Measurements from ENCODE around the gene PGAP2.
"Not testable (repeated sequence)": the region's sequence is repeated elsewhere in the genome, so short reads cannot be mapped to it uniquely, and the experiment has no call there.

The PGAP2 gene

DNA sequence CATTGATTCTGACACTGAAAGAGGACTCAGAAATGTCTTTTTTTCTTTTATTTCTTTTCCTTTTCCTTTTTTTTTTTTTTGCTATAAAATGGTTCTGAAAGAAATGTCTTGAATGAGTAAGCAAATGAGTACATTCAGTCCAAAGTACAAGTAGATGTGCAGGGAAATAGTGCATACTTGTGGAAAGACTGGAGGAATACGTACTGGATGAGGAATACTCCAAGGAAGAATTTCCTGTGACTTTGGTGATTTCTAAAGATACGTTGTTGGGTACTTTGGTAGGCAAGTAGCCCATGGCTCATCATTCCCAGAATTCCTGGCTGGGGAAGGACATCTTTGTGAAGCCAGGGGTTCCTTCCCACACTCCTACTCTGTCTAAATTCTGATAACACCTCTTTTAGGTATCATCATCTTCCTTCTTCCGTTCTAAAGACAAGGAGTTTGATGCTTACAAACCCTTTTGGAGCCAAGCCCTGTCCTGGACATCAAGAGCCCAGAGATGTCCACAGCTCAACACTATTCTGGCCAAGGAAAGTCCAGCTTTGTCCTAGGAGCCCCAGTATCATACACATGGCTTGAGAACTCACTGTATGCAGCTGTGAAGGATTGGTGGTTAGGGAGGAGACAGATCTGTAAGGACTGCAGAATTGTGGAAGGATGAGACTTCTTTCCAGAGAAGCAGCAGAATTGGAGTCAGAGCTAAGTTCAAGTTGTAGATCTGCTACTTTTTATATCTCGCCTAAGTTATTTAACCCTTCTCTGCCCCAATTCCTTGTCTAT is 6.2 kb upstream of the PGAP2 start:
- FAIRE-seq (no peak), DNase-seq (ENCODE audit: insufficient read length, low spot score) (no peak)

DNA sequence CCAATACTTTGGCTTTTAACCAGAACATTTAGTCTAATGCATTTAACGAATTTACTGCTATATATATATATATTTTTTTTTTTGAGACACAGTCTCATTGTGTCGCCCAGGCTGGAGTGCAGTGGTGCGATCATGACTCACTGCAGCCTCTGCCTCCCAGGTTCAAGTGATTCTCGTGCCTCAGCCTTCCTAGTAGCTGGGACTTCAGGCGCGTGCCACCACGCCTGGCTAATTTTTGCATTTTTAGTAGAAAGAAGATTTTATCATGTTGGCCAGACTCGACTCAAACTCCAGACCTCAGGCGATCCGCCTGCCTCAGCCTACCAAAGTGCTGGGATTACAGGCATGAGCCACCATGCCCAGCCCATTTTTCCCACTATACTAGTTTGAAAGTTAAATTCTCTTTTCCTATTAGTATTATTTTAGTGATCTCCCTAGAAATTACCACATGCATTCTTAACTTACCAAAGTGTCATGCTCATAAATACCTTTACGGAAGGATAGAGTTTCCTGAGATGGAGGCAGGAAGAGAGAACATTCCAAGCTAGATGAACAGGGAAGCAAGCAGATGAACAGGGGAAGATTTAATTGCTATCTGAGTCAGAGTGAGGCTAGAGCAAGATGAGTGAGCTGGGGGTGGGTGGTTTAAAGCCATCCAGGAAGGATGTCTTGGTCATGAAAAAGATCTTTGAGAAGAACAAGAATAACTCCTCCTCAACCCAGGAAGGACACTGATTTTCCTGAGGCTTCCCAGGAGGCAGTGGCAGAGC is 4.4 kb upstream of the PGAP2 start:
- DNase-seq (ENCODE audit: insufficient read length, low spot score) (peak; percentile 45), FAIRE-seq (no peak)

DNA sequence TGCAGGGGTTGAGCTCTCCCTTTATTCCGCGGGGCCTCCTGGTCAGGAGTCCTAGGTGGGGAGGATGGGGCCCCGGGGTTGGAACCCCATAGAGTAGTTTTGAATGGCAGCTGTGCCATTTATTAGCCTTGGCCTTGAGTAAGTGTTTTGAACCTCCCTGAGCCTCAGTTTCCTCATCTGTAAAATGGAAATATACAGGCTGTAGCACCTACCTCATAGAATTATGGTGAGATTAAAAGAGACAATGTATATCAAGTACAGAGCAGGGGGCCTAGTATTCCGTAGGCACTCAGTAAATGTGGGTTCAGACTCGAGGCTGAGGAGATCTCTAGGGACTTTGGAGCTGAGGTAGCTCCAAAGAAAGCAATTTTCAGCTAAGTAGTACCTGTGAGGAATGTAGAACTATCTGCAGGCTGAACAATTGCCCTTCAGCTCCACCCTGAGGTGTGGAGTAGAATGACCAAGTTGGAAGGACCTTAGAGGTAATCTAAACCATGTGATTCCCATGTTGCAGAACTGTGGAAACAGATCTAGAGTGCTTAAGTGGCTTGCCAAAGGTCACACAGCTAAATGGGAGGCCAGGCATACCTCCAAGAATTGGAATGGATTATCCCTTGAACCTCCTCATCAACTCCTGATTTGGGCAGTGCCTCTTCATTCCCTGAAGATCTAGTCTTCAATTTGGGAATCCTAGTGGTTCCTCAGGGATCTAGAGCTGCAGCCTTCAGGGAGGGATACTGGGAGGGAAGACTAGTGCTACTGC is 682 bp downstream of the PGAP2 start:
- peak; percentile 74 for FAIRE-seq
- peak; percentile 71 for DNase-seq (ENCODE audit: insufficient read length, low spot score)

DNA sequence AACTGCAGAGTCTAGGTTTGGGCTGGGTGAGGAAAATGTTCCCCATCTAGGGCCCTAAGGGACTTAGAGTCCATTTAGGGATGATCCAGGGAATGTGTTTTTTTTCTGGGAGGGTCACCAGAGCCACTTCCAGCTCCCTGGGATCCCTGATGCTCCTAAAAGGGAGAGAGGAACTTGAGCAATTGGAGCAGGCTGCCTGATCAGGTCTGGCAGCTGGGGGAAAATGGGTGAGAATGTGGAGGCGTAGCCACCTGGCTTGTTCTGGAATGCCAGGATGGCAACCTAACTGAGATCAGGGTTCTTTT is 1.2 kb downstream of the PGAP2 start:
- DNase-seq (ENCODE audit: insufficient read length, low spot score): no peak
- FAIRE-seq: no peak

GRCh38 chr11:3810446-3810845 is 2.1 kb downstream of the PGAP2 start:
- DNase-seq (ENCODE audit: insufficient read length, low spot score): no peak
- FAIRE-seq: no peak

GRCh38 chr11:3810951-3811350 is 2.6 kb downstream of the PGAP2 start:
- FAIRE-seq: no peak
- no peak for DNase-seq (ENCODE audit: insufficient read length, low spot score)

DNA sequence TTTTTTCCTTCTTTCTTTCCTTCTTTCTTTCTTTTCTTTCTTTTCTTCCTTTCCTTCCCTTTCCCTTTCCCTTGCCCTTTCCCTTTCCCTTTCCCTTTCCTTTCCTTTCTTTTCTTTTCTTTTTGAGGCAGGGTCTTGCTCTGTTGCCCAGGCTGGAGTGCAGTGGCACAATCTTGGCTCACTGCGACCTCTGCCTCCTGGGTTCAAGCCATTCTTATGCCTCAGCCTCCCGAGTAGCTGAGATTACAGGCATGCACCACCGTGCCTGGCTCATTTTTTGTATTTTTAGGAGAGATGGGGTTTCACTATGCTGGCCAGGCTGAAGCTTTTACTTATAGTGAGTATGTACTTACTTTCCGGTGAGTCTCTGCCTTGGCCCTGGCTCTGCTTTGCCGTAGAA is 6.5 kb downstream of the PGAP2 start:
- not testable (repeated sequence) for DNase-seq (ENCODE audit: insufficient read length, low spot score); FAIRE-seq

DNA sequence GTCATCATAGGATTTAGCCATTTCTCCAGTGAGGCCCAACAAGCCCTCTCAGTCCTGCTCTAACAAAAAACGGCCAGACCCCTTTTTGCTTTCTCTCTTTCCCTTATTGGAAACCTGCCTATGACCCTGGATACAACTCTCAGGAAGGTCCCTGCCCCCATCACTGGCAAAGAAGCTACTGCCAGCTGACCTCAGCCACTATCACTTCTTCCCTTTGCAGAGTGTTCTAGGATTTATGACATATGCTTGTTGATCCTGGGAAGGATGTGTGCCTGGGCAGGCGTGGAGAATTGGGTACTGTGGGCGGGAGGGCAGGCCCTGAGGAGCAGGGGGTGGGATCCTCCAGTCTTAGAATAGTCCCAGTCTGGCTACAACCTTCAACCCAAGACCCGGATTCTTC is 7.5 kb downstream of the PGAP2 start:
- FAIRE-seq: no peak
- no peak for DNase-seq (ENCODE audit: insufficient read length, low spot score)

GRCh38 chr11:3816673-3817072 is 8.3 kb downstream of the PGAP2 start:
- DNase-seq (ENCODE audit: insufficient read length, low spot score) (no peak), FAIRE-seq (no peak)

DNA sequence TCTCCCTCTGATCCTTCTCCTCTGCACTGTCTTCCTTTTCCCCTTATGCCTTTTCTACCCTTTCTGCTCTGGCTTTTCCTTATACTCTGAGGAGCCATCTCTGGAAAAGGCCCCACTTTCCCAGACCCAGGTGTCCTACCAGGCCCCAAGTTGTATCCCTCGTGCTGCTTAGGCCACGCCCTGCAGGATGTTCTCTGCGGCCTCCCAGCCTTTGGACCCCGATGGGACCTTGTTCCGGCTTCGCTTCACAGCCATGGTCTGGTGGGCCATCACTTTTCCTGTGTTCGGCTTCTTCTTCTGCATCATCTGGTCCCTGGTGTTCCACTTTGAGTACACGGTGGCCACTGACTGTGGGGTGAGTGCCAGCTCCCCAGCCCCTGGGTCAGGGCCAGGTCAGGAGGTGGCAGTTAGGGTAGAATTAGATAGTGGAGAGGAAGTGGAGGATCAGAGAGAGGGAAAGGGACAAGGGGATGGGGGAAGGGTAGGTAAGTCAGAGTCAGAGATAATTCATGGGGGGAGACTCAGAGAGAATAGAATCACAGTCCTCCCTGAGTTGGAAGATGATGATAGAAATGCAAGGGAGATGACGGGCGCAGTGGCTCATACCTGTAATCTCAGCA is 8.9 kb downstream of the PGAP2 start:
- FAIRE-seq (no peak), DNase-seq (ENCODE audit: insufficient read length, low spot score) (no peak)

DNA sequence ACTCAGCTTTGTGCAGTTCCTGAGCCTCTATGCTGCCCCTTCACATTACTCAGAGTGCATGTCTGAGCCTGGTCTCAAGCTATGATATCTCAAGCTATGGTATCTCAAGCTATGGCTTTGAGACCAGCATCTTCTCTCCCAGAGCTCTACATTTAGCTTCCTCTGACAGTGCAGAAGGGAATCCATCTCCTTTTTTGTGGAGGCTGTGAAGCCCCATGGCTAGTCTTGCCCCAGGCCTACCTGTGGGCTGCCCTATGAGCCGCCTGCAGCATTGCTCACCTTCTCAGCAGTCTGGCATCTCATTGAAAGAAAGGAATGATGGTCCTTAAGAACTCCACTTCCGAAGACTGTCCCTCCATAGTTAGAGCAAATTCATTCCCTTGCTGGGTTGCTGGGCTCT is 12.6 kb downstream of the PGAP2 start:
- no peak for FAIRE-seq
- no peak for DNase-seq (ENCODE audit: insufficient read length, low spot score)

DNA sequence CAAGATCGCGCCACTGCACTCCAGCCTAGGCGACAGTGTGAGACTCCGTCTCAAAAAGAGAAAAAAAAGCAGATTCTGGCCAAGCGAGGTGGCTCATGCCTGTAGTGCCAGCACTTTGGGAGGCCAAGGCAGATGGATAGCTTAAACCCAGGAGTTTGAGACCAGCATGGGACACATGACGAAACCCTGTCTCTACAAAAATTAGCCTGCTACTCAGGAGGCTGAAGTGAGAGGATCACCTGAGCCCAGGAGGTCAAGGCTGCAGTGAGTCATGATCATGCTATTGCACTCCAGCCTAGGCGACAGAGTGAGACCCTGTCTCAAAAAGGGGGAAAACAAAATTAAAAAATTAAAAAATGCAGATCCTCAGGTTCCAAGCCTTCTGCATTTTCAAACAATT is 14.0 kb downstream of the PGAP2 start:
- no peak for DNase-seq (ENCODE audit: insufficient read length, low spot score)
- no peak for FAIRE-seq

DNA sequence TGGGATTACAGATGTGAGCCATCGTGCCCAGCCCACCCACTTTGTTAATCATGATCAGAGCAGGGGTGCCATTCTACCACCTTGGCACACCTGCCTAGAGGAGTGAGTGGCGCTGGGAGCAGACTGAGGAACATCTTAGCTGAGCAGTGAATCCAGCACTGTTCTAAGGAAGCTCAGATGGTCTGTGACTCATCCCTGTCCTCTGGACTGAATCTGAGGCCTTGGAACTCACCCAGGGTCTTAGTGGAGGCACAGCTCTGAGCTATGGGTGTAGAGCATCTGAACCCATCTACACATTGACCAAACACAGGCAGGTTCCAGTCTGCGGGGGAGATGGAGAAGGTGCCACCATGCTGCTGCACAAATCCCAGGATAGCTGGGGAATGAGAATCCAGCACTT is 14.9 kb downstream of the PGAP2 start:
- DNase-seq (ENCODE audit: insufficient read length, low spot score): no peak
- FAIRE-seq: peak; percentile 9

- no peak for DNase-seq (ENCODE audit: insufficient read length, low spot score)
- FAIRE-seq: no peak
Observed at GRCh38 chr11:3823762-3824506, 15.6 kb downstream of the PGAP2 start.

DNA sequence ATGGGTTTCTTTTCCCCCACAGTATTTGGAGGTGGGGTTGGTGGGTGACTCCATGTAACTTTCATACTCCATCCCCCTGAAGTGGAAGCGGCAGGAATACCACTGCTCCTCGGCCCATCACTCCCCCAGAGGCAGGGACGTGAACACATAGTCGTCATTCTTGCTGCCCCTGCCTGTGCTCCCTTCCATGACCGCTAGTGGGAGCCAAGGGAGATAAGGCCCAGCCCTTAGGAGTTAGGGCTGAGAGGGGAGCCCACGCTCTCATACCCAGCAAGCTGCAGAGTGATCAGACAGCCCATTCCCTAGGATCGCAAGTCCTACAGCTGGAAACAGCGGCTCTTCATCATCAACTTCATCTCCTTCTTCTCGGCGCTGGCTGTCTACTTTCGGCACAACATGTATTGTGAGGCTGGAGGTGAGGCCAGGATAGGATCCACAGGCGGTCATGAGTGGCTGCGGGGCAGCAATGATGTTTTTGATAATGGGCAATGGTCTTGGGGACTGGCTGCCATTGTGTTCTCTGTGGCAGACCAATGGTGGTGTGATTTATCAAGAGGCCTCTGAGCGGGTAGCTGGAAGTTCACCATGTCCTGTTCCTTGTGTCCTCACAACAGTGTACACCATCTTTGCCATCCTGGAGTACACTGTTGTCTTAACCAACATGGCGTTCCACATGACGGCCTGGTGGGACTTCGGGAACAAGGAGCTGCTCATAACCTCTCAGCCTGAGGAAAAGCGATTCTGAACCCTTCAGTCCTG is 16.5 kb downstream of the PGAP2 start:
- FAIRE-seq: peak; percentile 64
- peak; percentile 42 for DNase-seq (ENCODE audit: insufficient read length, low spot score)

- no peak for DNase-seq (ENCODE audit: insufficient read length, low spot score)
- FAIRE-seq: no peak
Observed at GRCh38 chr11:3825473-3826154, 17.3 kb downstream of the PGAP2 start.

- DNase-seq (ENCODE audit: insufficient read length, low spot score): no peak
- no peak for FAIRE-seq
Observed at GRCh38 chr11:3826721-3827120, 18.4 kb downstream of the PGAP2 start.

DNA sequence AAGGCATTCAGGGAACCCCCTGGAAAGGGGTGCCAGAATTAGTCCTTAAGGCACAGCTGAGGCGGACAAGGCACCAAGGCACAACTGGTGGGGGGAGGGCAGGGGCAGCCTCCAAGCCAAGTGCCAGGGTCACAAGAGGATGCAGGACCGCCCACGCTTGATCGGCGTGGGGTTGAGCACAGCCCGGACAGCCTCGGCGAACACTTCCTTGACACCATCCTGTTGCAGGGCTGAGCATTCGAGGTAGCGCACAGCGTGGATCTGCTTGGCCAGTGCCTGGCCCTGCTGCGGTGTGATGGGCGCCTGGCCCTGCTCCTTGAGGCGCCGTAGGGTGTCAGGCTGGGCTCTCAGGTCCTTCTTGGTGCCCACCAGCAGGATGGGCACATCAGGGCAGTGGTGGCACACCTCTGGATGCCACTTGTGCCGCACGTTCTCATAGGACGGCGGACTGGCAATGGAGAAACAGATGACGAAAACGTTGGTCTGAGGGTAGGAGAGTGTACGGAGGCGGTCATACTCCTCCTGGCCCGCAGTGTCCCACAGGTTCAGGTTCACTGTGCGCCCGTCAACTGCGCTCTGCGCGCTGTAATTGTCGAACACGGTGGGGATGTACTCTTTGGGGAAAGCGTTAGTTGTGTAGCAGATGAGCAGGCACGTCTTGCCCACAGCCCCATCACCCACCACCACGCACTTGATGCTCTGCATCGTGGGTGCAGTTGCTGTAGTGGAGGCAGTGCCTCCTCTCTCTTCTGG is 19.2 kb downstream of the PGAP2 start:
- FAIRE-seq: peak; percentile 55
- no peak for DNase-seq (ENCODE audit: insufficient read length, low spot score)

GRCh38 chr11:3830088-3830487 is 21.7 kb downstream of the PGAP2 start:
- FAIRE-seq (no peak), DNase-seq (ENCODE audit: insufficient read length, low spot score) (no peak)

Data from HTR-8/SVneo (cell line).